H9 (cell line): Measurements from ENCODE around the gene RNF141. TPM values are rescaled to one million over a fixed set of nuclear protein-coding genes. Genes with fewer than 3 reads are reported as not detected.

Source experiments
- DNase-seq: peaks from one replicate; pipeline ENCODE4 v3.0.0-alpha.2; 2017
- H2AFZ ChIP-seq: one replicate; pipeline ENCODE4 v1.6.1; 2013; ENCODE audit warnings: mild to moderate bottlenecking, low read length, control low read depth, moderate library complexity
- H2AK5ac ChIP-seq: 2 replicates; pipeline ENCODE4 v1.6.1; 2013; ENCODE audit warnings: low read length, control low read depth, mixed read lengths; ENCODE audit not compliant: insufficient read length
- H2BK120ac ChIP-seq: one replicate; pipeline ENCODE4 v1.6.1; 2013; ENCODE audit warnings: low read depth, mild to moderate bottlenecking, low read length, control low read depth, inconsistent platforms; ENCODE audit not compliant: poor library complexity, severe bottlenecking
- H2BK12ac ChIP-seq: 2 replicates; pipeline ENCODE4 v1.6.1; 2013; ENCODE audit warnings: low read length, control low read depth, mixed read lengths, low read depth; ENCODE audit not compliant: insufficient read length
- H2BK15ac ChIP-seq: 2 replicates; pipeline ENCODE4 v1.6.1; 2013; ENCODE audit warnings: low read depth, low read length, control low read depth
- H2BK20ac ChIP-seq: one replicate; pipeline ENCODE4 v1.6.1; 2013; ENCODE audit warnings: low read depth, mild to moderate bottlenecking, low read length, control low read depth, inconsistent platforms; ENCODE audit not compliant: poor library complexity, severe bottlenecking
- H2BK5ac ChIP-seq: 2 replicates; pipeline ENCODE4 v1.6.1; 2013; ENCODE audit warnings: low read length, control low read depth, mixed read lengths; ENCODE audit not compliant: insufficient read length
- H3K14ac ChIP-seq: 2 replicates; pipeline ENCODE4 v1.6.1; 2013; ENCODE audit warnings: low read length, control low read depth; ENCODE audit not compliant: insufficient read depth
- H3K18ac ChIP-seq: 2 replicates; pipeline ENCODE4 v1.6.1; 2013; ENCODE audit warnings: low read depth, mild to moderate bottlenecking, mixed read lengths, low read length, control low read depth; ENCODE audit not compliant: insufficient read length
- H3K23ac ChIP-seq: 2 replicates; pipeline ENCODE4 v1.6.1; 2013; ENCODE audit warnings: low read length, control low read depth, mixed read lengths, low read depth; ENCODE audit not compliant: insufficient read length
- H3K23me2 ChIP-seq: 2 replicates; pipeline ENCODE4 v1.6.1; 2013; ENCODE audit warnings: low read depth, mild to moderate bottlenecking, mixed read lengths, low read length, control low read depth; ENCODE audit not compliant: insufficient read length, poor library complexity, severe bottlenecking
- H3K27ac ChIP-seq: 2 replicates; pipeline ENCODE4 v1.5.1; 2013; ENCODE audit warnings: low read length, control low read depth, mixed read lengths, low read depth; ENCODE audit not compliant: insufficient read length
- H3K27me3 ChIP-seq: 2 replicates; pipeline ENCODE4 v1.6.1; 2013; ENCODE audit warnings: low read length, control low read depth, inconsistent platforms; ENCODE audit not compliant: insufficient read depth
- H3K4ac ChIP-seq: 2 replicates; pipeline ENCODE4 v1.6.1; 2013; ENCODE audit warnings: low read depth, mild to moderate bottlenecking, control low read depth, inconsistent platforms, low read length, moderate library complexity
- H3K4me1 ChIP-seq: 2 replicates; pipeline ENCODE4 v1.6.1; 2013; ENCODE audit warnings: low read length, control low read depth, inconsistent platforms; ENCODE audit not compliant: insufficient read depth
- H3K4me2 ChIP-seq: 2 replicates; pipeline ENCODE4 v1.6.1; 2013; ENCODE audit warnings: low read length, control low read depth, mixed read lengths; ENCODE audit not compliant: insufficient read length, insufficient read depth
- H3K56ac ChIP-seq: 2 replicates; pipeline ENCODE4 v1.6.1; 2013; ENCODE audit warnings: low read depth, mild to moderate bottlenecking, mixed read lengths, low read length, control low read depth; ENCODE audit not compliant: insufficient read length
- H3K79me1 ChIP-seq: 2 replicates; pipeline ENCODE4 v1.6.1; 2013; ENCODE audit warnings: low read depth, mild to moderate bottlenecking, moderate library complexity, low read length, control low read depth, inconsistent platforms; ENCODE audit not compliant: insufficient read depth, poor library complexity, severe bottlenecking
- H3K79me2 ChIP-seq: 2 replicates; pipeline ENCODE4 v1.6.1; 2013; ENCODE audit warnings: low read length, control low read depth, inconsistent platforms; ENCODE audit not compliant: insufficient read depth
- H3K9ac ChIP-seq: 2 replicates; pipeline ENCODE4 v1.6.1; 2013; ENCODE audit warnings: low read length, control low read depth, mixed read lengths; ENCODE audit not compliant: insufficient read length; ENCODE audit errors: extremely low read depth
- H3K9me3 ChIP-seq: one replicate; pipeline ENCODE4 v1.6.1; 2013; ENCODE audit warnings: low read depth, low read length, inconsistent platforms; ENCODE audit not compliant: control insufficient read depth
- H3T11ph ChIP-seq: one replicate; pipeline ENCODE4 v1.6.1; 2013; ENCODE audit warnings: mild to moderate bottlenecking, low read length, control low read depth, inconsistent platforms
- H4K20me1 ChIP-seq: one replicate; pipeline ENCODE4 v1.6.1; 2013; ENCODE audit not compliant: control insufficient read depth, insufficient read length, insufficient read depth
- H4K5ac ChIP-seq: 2 replicates; pipeline ENCODE4 v1.6.1; 2013; ENCODE audit warnings: low read depth, mild to moderate bottlenecking, mixed read lengths, low read length, control low read depth; ENCODE audit not compliant: insufficient read length
- H4K8ac ChIP-seq: replicated peaks from 2 replicates; pipeline ENCODE4 v1.6.1; 2013; ENCODE audit warnings: low read length, control low read depth, mixed read lengths, low read depth; ENCODE audit not compliant: insufficient read length
- H4K91ac ChIP-seq: 2 replicates; pipeline ENCODE4 v1.6.1; 2013; ENCODE audit warnings: low read depth, mild to moderate bottlenecking, moderate library complexity, mixed read lengths, low read length, control low read depth; ENCODE audit not compliant: insufficient read length
- H3K27ac Mint-ChIP-seq, 3 experiments: 2 replicates in 2 of 3; 3 replicates in 1 of 3; pipeline ENCODE4 v1.8.0; 2020 to 2021; ENCODE audit warnings: mixed read lengths in 3 of 3, mild to moderate bottlenecking in 1 of 3, moderate library complexity in 1 of 3
- H3K27me3 Mint-ChIP-seq: 2 replicates; pipeline ENCODE4 v1.8.0; 2021; ENCODE audit warnings: low read depth, mild to moderate bottlenecking, moderate library complexity, mixed read lengths
- H3K36me3 Mint-ChIP-seq, 3 experiments: 2 replicates in 2 of 3; 3 replicates in 1 of 3; pipeline ENCODE4 v1.8.0; 2020 to 2021; ENCODE audit warnings: low read depth in 3 of 3, mixed read lengths in 3 of 3; ENCODE audit not compliant: insufficient read depth in 1 of 3
- H3K4me1 Mint-ChIP-seq, 2 experiments: 2 replicates each; pipeline ENCODE4 v1.8.0; 2020; ENCODE audit warnings: mixed read lengths in 2 of 2
- H3K4me3 Mint-ChIP-seq, 2 experiments: 2 replicates in 1 of 2; 3 replicates in 1 of 2; pipeline ENCODE4 v1.8.0; 2020 to 2021; ENCODE audit warnings: mild to moderate bottlenecking in 2 of 2, mixed read lengths in 2 of 2, moderate library complexity in 1 of 2
- H3K9me3 Mint-ChIP-seq, 2 experiments: 2 replicates in 1 of 2; 3 replicates in 1 of 2; pipeline ENCODE4 v1.8.0; 2020; ENCODE audit warnings: mild to moderate bottlenecking in 2 of 2, mixed read lengths in 2 of 2, moderate library complexity in 1 of 2
- WGBS: extraction: QIAGEN DNeasy Blood & Tissue Kit; methylation state at CpG from one replicate; pipeline ENCODE4 v1.1.7; 2013; ENCODE audit warnings: missing lambda C conversion rate, low lambda C conversion rate, mixed read lengths; ENCODE audit not compliant: insufficient read length; ENCODE audit errors: extremely low coverage; 5-methylcytosine and 5-hydroxymethylcytosine counted together
- total RNA-seq: library from RNA; stranded (reverse); gene quantifications from 2 replicates; pipeline ENCODE4 v1.2.1, GENCODE V29; 2021
- TF ChIP-seq, protein P1 (sequence below): fragments of 200-600 bp; sonication (generic); conservative IDR thresholded peaks from 3 replicates; pipeline ENCODE4 v1.8.0; 2021; ENCODE audit warnings: antibody characterized with exemption, mild to moderate bottlenecking

RNF141 gene
- total RNA-seq, 1 experiment from 2014 or later = 24.7 TPM

DNA sequence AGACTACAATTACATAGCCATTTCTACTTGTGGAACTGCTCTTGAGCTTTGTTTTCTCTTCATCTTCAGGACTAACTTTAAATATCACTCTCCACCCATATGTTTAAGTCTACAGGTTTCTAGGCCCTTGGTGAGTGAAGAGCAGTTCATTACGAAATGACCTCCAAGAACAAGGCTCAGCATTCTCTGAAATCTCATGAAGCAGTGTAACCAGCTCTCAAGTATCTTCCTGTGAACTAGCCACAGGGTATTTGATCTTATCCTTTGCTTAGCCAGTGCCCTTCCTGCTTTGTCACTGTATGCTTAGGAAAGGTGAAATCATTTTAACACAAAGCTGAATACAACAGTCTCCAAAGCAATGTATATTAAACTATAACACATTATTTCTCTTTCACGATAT lies 47.9 kb upstream of the RNF141 start:
- Histone ChIP-seq H2BK12ac (no peak overlapping the region), H3K9me3 (no peaks in the 10 kb centered on the region), H4K20me1 (no peaks in the 10 kb centered on the region), H3K79me1 (no peaks in the 10 kb centered on the region), H2BK120ac (no peak overlapping the region), H2AK5ac (no peak overlapping the region), H3K23ac (no peak overlapping the region), H3K56ac (no peak overlapping the region), H3K23me2 (no peaks in the 10 kb centered on the region), H3K4me2 (no peak overlapping the region), H4K5ac (no peak overlapping the region), H2BK20ac (no peak overlapping the region), H2AFZ (no peak overlapping the region), H3K14ac (no peak overlapping the region), H3K27me3 (no peaks in the 10 kb centered on the region), H2BK5ac (no peak overlapping the region), H2BK15ac (no peak overlapping the region), H3K4ac (no peak overlapping the region), H3K18ac (no peak overlapping the region), H3K4me1 (no peaks in the 10 kb centered on the region), H3K27ac (no peak overlapping the region), H3T11ph (no peak overlapping the region), H4K8ac (no peak overlapping the region), H3K9ac (no peak overlapping the region), H4K91ac (no peak overlapping the region), H3K79me2 (no peaks in the 10 kb centered on the region)
- H3K9me3 Mint-ChIP-seq = no peaks in the 10 kb centered on the region
- peaks cover 0 to 5% of the 10 kb centered on the region in 2 experiments; a peak in 2 of 4 replicates for H3K4me1 Mint-ChIP-seq
- no peak overlapping the region for H3K27ac Mint-ChIP-seq
- TF ChIP-seq, protein P1, sequence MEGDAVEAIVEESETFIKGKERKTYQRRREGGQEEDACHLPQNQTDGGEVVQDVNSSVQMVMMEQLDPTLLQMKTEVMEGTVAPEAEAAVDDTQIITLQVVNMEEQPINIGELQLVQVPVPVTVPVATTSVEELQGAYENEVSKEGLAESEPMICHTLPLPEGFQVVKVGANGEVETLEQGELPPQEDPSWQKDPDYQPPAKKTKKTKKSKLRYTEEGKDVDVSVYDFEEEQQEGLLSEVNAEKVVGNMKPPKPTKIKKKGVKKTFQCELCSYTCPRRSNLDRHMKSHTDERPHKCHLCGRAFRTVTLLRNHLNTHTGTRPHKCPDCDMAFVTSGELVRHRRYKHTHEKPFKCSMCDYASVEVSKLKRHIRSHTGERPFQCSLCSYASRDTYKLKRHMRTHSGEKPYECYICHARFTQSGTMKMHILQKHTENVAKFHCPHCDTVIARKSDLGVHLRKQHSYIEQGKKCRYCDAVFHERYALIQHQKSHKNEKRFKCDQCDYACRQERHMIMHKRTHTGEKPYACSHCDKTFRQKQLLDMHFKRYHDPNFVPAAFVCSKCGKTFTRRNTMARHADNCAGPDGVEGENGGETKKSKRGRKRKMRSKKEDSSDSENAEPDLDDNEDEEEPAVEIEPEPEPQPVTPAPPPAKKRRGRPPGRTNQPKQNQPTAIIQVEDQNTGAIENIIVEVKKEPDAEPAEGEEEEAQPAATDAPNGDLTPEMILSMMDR = no peak
- no peaks in the 10 kb centered on the region for H3K27me3 Mint-ChIP-seq
- peaks cover 0 to 2% (median 0%) of the 10 kb centered on the region in 3 experiments; a peak in 1 of 7 replicates for H3K36me3 Mint-ChIP-seq
- H3K4me3 Mint-ChIP-seq = no peak overlapping the region
- no peak for DNase-seq
- no CpG with 5 or more reads among the region's 2 CpGs for WGBS
